DND-41 (cell line): ENCODE results near the gene MRPL27.

Experiments
- ATAC-seq: fragments of 200-7000 bp; cut with Tn5 transposase; 3 replicates; pipeline ENCODE4 v1.9.1; 2021; ENCODE audit warnings: low read depth; ENCODE audit not compliant: insufficient read depth
- DNase-seq: peaks from one replicate; pipeline ENCODE4 v3.0.0-alpha.2; 2020
- H2AFZ ChIP-seq: 2 replicates; pipeline ENCODE4 v1.6.0; 2012; ENCODE audit warnings: low read depth, low read length
- H3K27ac ChIP-seq: 2 replicates; pipeline ENCODE4 v1.5.1; 2012; ENCODE audit warnings: low read length, inconsistent platforms
- H3K27me3 ChIP-seq: fragments of 200-600 bp; sonication (generic); 2 replicates; pipeline ENCODE4 v1.6.0; 2012; ENCODE audit warnings: low read length, mild to moderate bottlenecking, inconsistent platforms; ENCODE audit not compliant: insufficient read depth, poor library complexity
- H3K36me3 ChIP-seq: 2 replicates; pipeline ENCODE4 v1.5.1; 2012; ENCODE audit warnings: low read length, inconsistent platforms; ENCODE audit not compliant: insufficient read depth
- H3K4me1 ChIP-seq: 2 replicates; pipeline ENCODE4 v1.5.1; 2012; ENCODE audit warnings: mild to moderate bottlenecking, low read length; ENCODE audit not compliant: insufficient read depth
- H3K4me2 ChIP-seq: 2 replicates; pipeline ENCODE4 v1.6.0; 2012; ENCODE audit warnings: mild to moderate bottlenecking, moderate library complexity, low read length, inconsistent platforms; ENCODE audit not compliant: insufficient read depth
- H3K4me3 ChIP-seq, 2 experiments: fragments of 200-600 bp in 1 of 2; shearing (Covaris generic) in 1 of 2; 2 replicates each; pipeline ENCODE4 v1.5.1; 2012 to 2016; ENCODE audit warnings: inconsistent platforms in 2 of 2, low read length in 2 of 2, mild to moderate bottlenecking in 2 of 2, low read depth in 1 of 2, moderate library complexity in 1 of 2
- H3K79me2 ChIP-seq: 2 replicates; pipeline ENCODE4 v1.6.0; 2012; ENCODE audit warnings: low read length, inconsistent platforms; ENCODE audit not compliant: insufficient read depth
- H3K9ac ChIP-seq: 2 replicates; pipeline ENCODE4 v1.6.0; 2012; ENCODE audit warnings: low read depth, mild to moderate bottlenecking, inconsistent platforms, low read length, moderate library complexity
- H3K9me3 ChIP-seq: 2 replicates; pipeline ENCODE4 v1.5.1; 2012; ENCODE audit warnings: low read length, moderate library complexity, mild to moderate bottlenecking, inconsistent platforms; ENCODE audit not compliant: insufficient read depth, severe bottlenecking
- H4K20me1 ChIP-seq: 2 replicates; pipeline ENCODE4 v1.6.0; 2012; ENCODE audit warnings: low read length; ENCODE audit not compliant: insufficient read depth
- EZH2 ChIP-seq: IDR thresholded peaks from 3 replicates; pipeline ENCODE4 v1.6.1; 2012; ENCODE audit warnings: borderline replicate concordance, low read depth, mild to moderate bottlenecking, moderate library complexity, low read length, inconsistent platforms; ENCODE audit not compliant: severe bottlenecking
- TF ChIP-seq, protein P1 (sequence below): IDR thresholded peaks from 2 replicates; pipeline ENCODE4 v1.5.1; 2012; ENCODE audit warnings: borderline replicate concordance, low read length, moderate library complexity, mild to moderate bottlenecking; ENCODE audit not compliant: poor library complexity, severe bottlenecking; ENCODE audit errors: extremely low read depth

The MRPL27 gene

DNA sequence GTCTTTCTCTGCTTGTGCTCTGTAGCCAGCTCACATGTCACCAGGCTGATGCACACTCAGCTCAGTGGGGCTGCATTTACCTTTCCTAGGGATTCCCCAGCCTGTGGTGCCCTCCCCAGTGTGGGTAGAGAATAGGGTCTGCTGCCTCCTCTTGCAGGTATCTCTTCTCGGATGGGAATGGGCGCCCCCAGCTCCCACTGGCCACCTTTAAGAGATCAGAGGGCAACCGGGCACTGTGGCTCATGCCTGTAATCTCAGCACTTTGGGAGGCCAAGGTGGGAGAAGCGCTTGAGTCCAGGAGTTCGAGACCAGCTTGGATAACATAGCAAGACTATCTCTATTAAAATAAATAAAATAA lies 23.8 kb downstream of the MRPL27 start:
- peaks cover 24% of the 10 kb centered on the region for H3K4me1 ChIP-seq
- H3K4me2 ChIP-seq = no peak overlapping the region
- no peak for TF ChIP-seq EZH2
- TF ChIP-seq, protein P1, sequence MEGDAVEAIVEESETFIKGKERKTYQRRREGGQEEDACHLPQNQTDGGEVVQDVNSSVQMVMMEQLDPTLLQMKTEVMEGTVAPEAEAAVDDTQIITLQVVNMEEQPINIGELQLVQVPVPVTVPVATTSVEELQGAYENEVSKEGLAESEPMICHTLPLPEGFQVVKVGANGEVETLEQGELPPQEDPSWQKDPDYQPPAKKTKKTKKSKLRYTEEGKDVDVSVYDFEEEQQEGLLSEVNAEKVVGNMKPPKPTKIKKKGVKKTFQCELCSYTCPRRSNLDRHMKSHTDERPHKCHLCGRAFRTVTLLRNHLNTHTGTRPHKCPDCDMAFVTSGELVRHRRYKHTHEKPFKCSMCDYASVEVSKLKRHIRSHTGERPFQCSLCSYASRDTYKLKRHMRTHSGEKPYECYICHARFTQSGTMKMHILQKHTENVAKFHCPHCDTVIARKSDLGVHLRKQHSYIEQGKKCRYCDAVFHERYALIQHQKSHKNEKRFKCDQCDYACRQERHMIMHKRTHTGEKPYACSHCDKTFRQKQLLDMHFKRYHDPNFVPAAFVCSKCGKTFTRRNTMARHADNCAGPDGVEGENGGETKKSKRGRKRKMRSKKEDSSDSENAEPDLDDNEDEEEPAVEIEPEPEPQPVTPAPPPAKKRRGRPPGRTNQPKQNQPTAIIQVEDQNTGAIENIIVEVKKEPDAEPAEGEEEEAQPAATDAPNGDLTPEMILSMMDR = no peak
- no peaks in the 10 kb centered on the region for H3K27me3 ChIP-seq
- H3K9ac ChIP-seq = no peak overlapping the region
- ATAC-seq (no peak), DNase-seq (no peak)
- peaks cover 37% of the 10 kb centered on the region; the same call in 1 of the 2 replicates for H4K20me1 ChIP-seq
- no peak overlapping the region for H2AFZ ChIP-seq
- H3K4me3 ChIP-seq = no peak overlapping the region
- H3K9me3 ChIP-seq = no peaks in the 10 kb centered on the region
- H3K79me2 ChIP-seq = peaks cover 56% of the 10 kb centered on the region
- H3K36me3 ChIP-seq = peaks cover 24% of the 10 kb centered on the region
- H3K27ac ChIP-seq = no peak overlapping the region

DNA sequence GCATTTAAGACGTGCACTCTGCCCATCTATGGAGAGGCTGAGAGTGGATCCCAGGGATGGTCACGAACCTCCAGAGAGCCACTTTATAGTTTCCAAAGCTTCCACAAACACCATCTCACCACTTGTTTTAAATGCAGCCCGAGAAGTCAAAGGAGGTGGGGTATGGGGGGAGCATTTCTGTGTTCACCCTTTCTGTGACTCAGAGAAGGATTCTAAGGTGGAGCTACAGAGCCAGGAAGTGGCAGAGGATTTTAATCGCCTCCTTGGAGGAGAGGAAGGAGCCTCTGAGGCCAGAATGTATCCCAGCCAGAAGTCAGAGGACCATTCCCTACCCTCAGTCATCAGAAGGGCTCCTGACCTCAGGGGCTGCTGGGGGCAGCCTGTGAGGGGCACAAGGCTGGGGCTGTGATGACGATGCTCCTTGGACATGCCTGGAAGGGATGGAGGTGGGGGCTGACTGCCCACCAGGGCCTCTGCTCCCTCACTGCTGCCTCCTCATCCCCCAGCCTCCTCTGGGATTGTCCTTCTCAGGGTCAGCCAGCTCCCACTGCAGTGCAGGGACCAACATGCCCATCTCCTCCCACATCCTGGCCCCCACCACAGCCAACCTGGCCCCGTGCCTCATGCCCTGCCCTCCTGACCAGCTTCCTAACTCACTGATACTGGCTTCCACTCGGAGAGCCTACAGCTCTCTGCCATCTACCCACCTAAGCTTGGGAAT lies 24.3 kb downstream of the MRPL27 start:
- Histone ChIP-seq H3K27ac (no peak overlapping the region), H3K79me2 (peaks cover 56% of the 10 kb centered on the region), H3K27me3 (no peaks in the 10 kb centered on the region), H3K4me3 (no peak overlapping the region), H3K9ac (no peak overlapping the region), H3K4me1 (peaks cover 24% of the 10 kb centered on the region), H2AFZ (no peak overlapping the region), H3K36me3 (peaks cover 18% of the 10 kb centered on the region), H4K20me1 (peaks cover 32% of the 10 kb centered on the region; the same call in 1 of the 2 replicates), H3K4me2 (no peak overlapping the region), H3K9me3 (no peaks in the 10 kb centered on the region)
- DNase-seq (no peak), ATAC-seq (no peak)
- TF ChIP-seq, protein P1 = no peak
- TF ChIP-seq EZH2 = no peak

DNA sequence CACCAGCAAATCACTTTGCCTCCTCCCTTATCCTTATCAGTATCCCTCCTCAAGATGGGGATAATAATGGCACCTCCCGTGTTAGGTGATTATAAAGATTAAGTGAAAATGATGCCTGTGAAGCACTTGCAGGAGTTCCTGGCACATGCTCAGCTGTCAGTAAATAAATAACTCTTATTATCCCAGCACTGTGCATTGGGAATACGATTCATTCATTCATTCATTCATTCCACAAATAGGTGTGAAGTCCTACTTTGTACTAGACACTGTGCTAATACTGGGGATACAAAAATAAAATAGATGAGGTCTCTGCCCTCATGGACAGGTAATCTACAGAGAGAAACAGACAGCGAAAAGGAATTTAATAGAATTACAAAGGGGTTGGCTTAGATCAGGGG lies 25.1 kb downstream of the MRPL27 start:
- H3K4me1 ChIP-seq = peaks cover 24% of the 10 kb centered on the region
- H3K27me3 ChIP-seq = no peaks in the 10 kb centered on the region
- no peak overlapping the region for H3K27ac ChIP-seq
- H2AFZ ChIP-seq = no peak overlapping the region
- DNase-seq (no peak), ATAC-seq (no peak)
- peaks cover 56% of the 10 kb centered on the region for H3K79me2 ChIP-seq
- peak overlapping the region; percentile 99 for H3K4me2 ChIP-seq
- peaks cover 26% of the 10 kb centered on the region; the same call in 1 of the 2 replicates for H4K20me1 ChIP-seq
- H3K9me3 ChIP-seq = no peaks in the 10 kb centered on the region
- no peak overlapping the region for H3K9ac ChIP-seq
- TF ChIP-seq, protein P1 = no peak
- no peak for TF ChIP-seq EZH2
- peak overlapping the region in 1 of 2 experiments; percentile 90; a peak in 1 of 4 replicates for H3K4me3 ChIP-seq
- peaks cover 11% of the 10 kb centered on the region for H3K36me3 ChIP-seq
